GM18526 (cell line): Measurements from ENCODE around the gene MYO1D.

Experiments used
- POLR2A ChIP-seq: IDR thresholded peaks from 3 replicates; pipeline ENCODE4 v1.6.1; 2011; ENCODE audit not compliant: insufficient read length; ENCODE audit errors: extremely low read depth

Gene MYO1D

GRCh38 chr17:32504166-32504990 is 372.5 kb downstream of the MYO1D start:
- TF ChIP-seq POLR2A, result no peak

GRCh38 chr17:32503251-32504165 is 373.4 kb downstream of the MYO1D start:
- no peak for TF ChIP-seq POLR2A

- TF ChIP-seq POLR2A, result no peak
Measured at GRCh38 chr17:32502710-32503109, 374.2 kb downstream of the MYO1D start.

- TF ChIP-seq POLR2A, result no peak
Measured at GRCh38 chr17:32502013-32502412, 374.9 kb downstream of the MYO1D start.

- no peak for TF ChIP-seq POLR2A
Measured at GRCh38 chr17:32498391-32498790, 378.5 kb downstream of the MYO1D start.

GRCh38 chr17:32497431-32498205 is 379.3 kb downstream of the MYO1D start:
- no peak for TF ChIP-seq POLR2A

- TF ChIP-seq POLR2A, result no peak
Measured at GRCh38 chr17:32496395-32497073, 380.4 kb downstream of the MYO1D start.

GRCh38 chr17:32495359-32496231 is 381.3 kb downstream of the MYO1D start:
- no peak for TF ChIP-seq POLR2A

GRCh38 chr17:32494621-32495358 is 382.1 kb downstream of the MYO1D start:
- TF ChIP-seq POLR2A, result no peak

GRCh38 chr17:32493976-32494513 is 382.9 kb downstream of the MYO1D start:
- no peak for TF ChIP-seq POLR2A

- TF ChIP-seq POLR2A, result no peak
Measured at GRCh38 chr17:32493571-32493970, 383.4 kb downstream of the MYO1D start.

- no peak for TF ChIP-seq POLR2A
Measured at GRCh38 chr17:32492648-32493289, 384.2 kb downstream of the MYO1D start.
